CD8-positive, alpha-beta memory T cell (primary cell): Measurements from ENCODE around the gene TNFSF13B. TPM values are rescaled to one million over a fixed set of nuclear protein-coding genes. Genes with fewer than 3 reads are reported as not detected.
"Not testable (repeated sequence)": the region's sequence is repeated elsewhere in the genome, so short reads cannot be mapped to it uniquely, and the experiment has no call there.

Experiments
- CTCF ChIA-PET: fragments of 350-600 bp; sonication (Branson Sonifier 250); formaldehyde crosslinking; loops from one replicate; lab custom pipeline; 2021; ENCODE audit warnings: antibody characterized with exemption; lab: Charles Lee
- POLR2A ChIA-PET: fragments of 350-600 bp; sonication (Branson Sonifier 250); formaldehyde crosslinking; loops from one replicate; lab custom pipeline; 2021; ENCODE audit warnings: antibody characterized with exemption; lab: Charles Lee
- DNase-seq, 5 donors: peaks; one replicate each; pipeline versions ENCODE4 v3.0.0 to v3.0.0-alpha.2; 2020 to 2022; ENCODE audit warnings: mixed read lengths in 1 of 5
- H3K27ac ChIP-seq: one replicate; pipeline ENCODE4 v1.7.0; 2013; ENCODE audit warnings: low read depth, mild to moderate bottlenecking, low read length, moderate library complexity
- H3K27me3 ChIP-seq: 2 replicates; pipeline ENCODE4 v1.7.0; 2013; ENCODE audit warnings: low read length, mild to moderate bottlenecking; ENCODE audit not compliant: insufficient read depth, poor library complexity, severe bottlenecking
- H3K36me3 ChIP-seq: 2 replicates; pipeline ENCODE4 v1.7.0; 2013; ENCODE audit warnings: mild to moderate bottlenecking, low read length, moderate library complexity; ENCODE audit not compliant: insufficient read depth
- H3K4me1 ChIP-seq: 2 replicates; pipeline ENCODE4 v1.7.0; 2013; ENCODE audit warnings: mild to moderate bottlenecking, low read length, moderate library complexity; ENCODE audit not compliant: insufficient read depth
- H3K4me3 ChIP-seq: 2 replicates; pipeline ENCODE4 v1.7.0; 2013; ENCODE audit warnings: mild to moderate bottlenecking, low read length
- H3K9me3 ChIP-seq: 2 replicates; pipeline ENCODE4 v1.7.0; 2013; ENCODE audit warnings: mild to moderate bottlenecking, low read length
- H3K27ac Mint-ChIP-seq, 8 donors: one replicate each; pipeline ENCODE4 v1.8.0; 2020 to 2021; ENCODE audit warnings: mixed read lengths in 8 of 8, mild to moderate bottlenecking in 6 of 8, inconsistent platforms in 3 of 8, moderate library complexity in 3 of 8
- H3K27me3 Mint-ChIP-seq, 2 donors: one replicate each; pipeline ENCODE4 v1.8.0; 2020 to 2021; ENCODE audit warnings: mixed read lengths in 2 of 2, mild to moderate bottlenecking in 1 of 2, moderate library complexity in 1 of 2
- H3K36me3 Mint-ChIP-seq, 3 donors: one replicate each; pipeline ENCODE4 v1.8.0; 2020 to 2021; ENCODE audit warnings: mixed read lengths in 3 of 3, inconsistent platforms in 1 of 3, mild to moderate bottlenecking in 1 of 3
- H3K4me1 Mint-ChIP-seq, 3 donors: one replicate each; pipeline ENCODE4 v1.8.0; 2020 to 2021; ENCODE audit warnings: mixed read lengths in 3 of 3, inconsistent platforms in 1 of 3, mild to moderate bottlenecking in 1 of 3
- H3K4me3 Mint-ChIP-seq, 7 donors: one replicate each; pipeline ENCODE4 v1.8.0; 2020 to 2021; ENCODE audit warnings: mixed read lengths in 7 of 7, mild to moderate bottlenecking in 6 of 7, moderate library complexity in 4 of 7, inconsistent platforms in 2 of 7
- H3K9me3 Mint-ChIP-seq, 5 donors: one replicate each; pipeline ENCODE4 v1.8.0; 2020 to 2022; ENCODE audit warnings: mixed read lengths in 5 of 5, mild to moderate bottlenecking in 3 of 5, moderate library complexity in 2 of 5, inconsistent platforms in 1 of 5
- polyA plus RNA-seq: library from polyadenylated mRNA; unstranded; fragments of 300-500 nt; fragmentation: Illumina TruSeq; gene quantifications from one replicate; pipeline ENCODE4 v1.2.3, GENCODE V29; 2021
- total RNA-seq, 2 experiments: library from RNA; stranded (reverse); gene quantifications; one replicate each; pipeline ENCODE4 v1.2.3, GENCODE V29; 2021

The TNFSF13B gene
- total and polyA plus RNA-seq, 3 experiments from 2014 or later: 1.2 to 10.7 (median 1.3) TPM

- Histone ChIP-seq H3K4me3 (no peak overlapping the region), H3K27ac (no peak overlapping the region), H3K36me3 (no peaks in the 10 kb centered on the region), H3K9me3 (peaks cover 10% of the 10 kb centered on the region), H3K4me1 (no peaks in the 10 kb centered on the region), H3K27me3 (no peaks in the 10 kb centered on the region)
- POLR2A ChIA-PET: no interaction called here
- peak overlapping the region in 1 of 8 donors; percentile 5 for H3K27ac Mint-ChIP-seq
- peaks cover 14 to 28% (median 23%) of the 10 kb centered on the region in 5 donors for H3K9me3 Mint-ChIP-seq
- no peak overlapping the region for H3K4me3 Mint-ChIP-seq
- H3K36me3 Mint-ChIP-seq: peaks cover 6 to 46% (median 9%) of the 10 kb centered on the region in 3 donors
- CTCF ChIA-PET: no interaction called here
- H3K27me3 Mint-ChIP-seq: no peaks in the 10 kb centered on the region
- DNase-seq: no peak
- peaks cover 0 to 8% (median 5%) of the 10 kb centered on the region in 3 donors for H3K4me1 Mint-ChIP-seq
These were observed 20.4 kb upstream of the TNFSF13B start for GRCh38 chr13:108249150-108249549.

- Histone ChIP-seq H3K36me3 (no peaks in the 10 kb centered on the region), H3K4me1 (no peaks in the 10 kb centered on the region), H3K27me3 (no peaks in the 10 kb centered on the region), H3K9me3 (no peaks in the 10 kb centered on the region), H3K4me3 (no peak overlapping the region), H3K27ac (no peak overlapping the region)
- Mint-ChIP-seq H3K9me3 (peaks cover 0 to 5% (median 2%) of the 10 kb centered on the region in 5 donors), H3K4me1 (peaks cover 0 to 8% (median 5%) of the 10 kb centered on the region in 3 donors), H3K36me3 (peaks cover 0 to 22% (median 11%) of the 10 kb centered on the region in 3 donors), H3K27me3 (no peaks in the 10 kb centered on the region), H3K4me3 (no peak overlapping the region), H3K27ac (no peak overlapping the region)
- CTCF ChIA-PET: no interaction called here
- POLR2A ChIA-PET: no interaction called here
- no peak for DNase-seq
These were observed 12.3 kb upstream of the TNFSF13B start for GRCh38 chr13:108257248-108257647.

- H3K36me3 ChIP-seq: no peaks in the 10 kb centered on the region
- Mint-ChIP-seq H3K4me1 (peaks cover 11 to 26% (median 22%) of the 10 kb centered on the region in 3 donors), H3K9me3 (no peaks in the 10 kb centered on the region), H3K27ac (no peak overlapping the region), H3K4me3 (no peak overlapping the region), H3K27me3 (no peaks in the 10 kb centered on the region), H3K36me3 (peaks cover 0 to 7% (median 2%) of the 10 kb centered on the region in 3 donors)
- no peaks in the 10 kb centered on the region for H3K4me1 ChIP-seq
- no peak overlapping the region for H3K27ac ChIP-seq
- no peaks in the 10 kb centered on the region for H3K27me3 ChIP-seq
- POLR2A ChIA-PET: no interaction called here
- CTCF ChIA-PET: no interaction called here
- no peak for DNase-seq
- no peak overlapping the region for H3K4me3 ChIP-seq
- no peaks in the 10 kb centered on the region for H3K9me3 ChIP-seq
These were observed 5.7 kb upstream of the TNFSF13B start for GRCh38 chr13:108263621-108264355.

- peak overlapping the region in 6 of 8 donors; percentile 47 to 79 (median 70) for H3K27ac Mint-ChIP-seq
- peaks cover 2 to 7% (median 3%) of the 10 kb centered on the region in 3 donors for H3K36me3 Mint-ChIP-seq
- peak overlapping the region in 4 of 7 donors; percentile 14 to 53 (median 42) for H3K4me3 Mint-ChIP-seq
- POLR2A ChIA-PET: no interaction called here
- H3K9me3 Mint-ChIP-seq: no peaks in the 10 kb centered on the region
- H3K4me1 Mint-ChIP-seq: peaks cover 30 to 48% (median 44%) of the 10 kb centered on the region in 3 donors
- Histone ChIP-seq H3K4me3 (no peak overlapping the region), H3K27me3 (no peaks in the 10 kb centered on the region), H3K4me1 (peaks cover 9% of the 10 kb centered on the region), H3K27ac (no peak overlapping the region), H3K36me3 (no peaks in the 10 kb centered on the region), H3K9me3 (no peaks in the 10 kb centered on the region)
- DNase-seq: no peak
- CTCF ChIA-PET: no interaction called here
- H3K27me3 Mint-ChIP-seq: no peaks in the 10 kb centered on the region
These were observed 3.1 kb upstream of the TNFSF13B start for GRCh38 chr13:108266321-108266990.

- Histone ChIP-seq H3K27me3 (no peaks in the 10 kb centered on the region), H3K9me3 (no peaks in the 10 kb centered on the region), H3K27ac (no peak overlapping the region), H3K36me3 (no peaks in the 10 kb centered on the region), H3K4me3 (no peak overlapping the region), H3K4me1 (peaks cover 9% of the 10 kb centered on the region)
- Mint-ChIP-seq H3K4me3 (peak overlapping the region in 2 of 7 donors; percentile 1 to 2), H3K4me1 (peaks cover 33 to 52% (median 44%) of the 10 kb centered on the region in 3 donors), H3K27ac (peak overlapping the region in 4 of 8 donors; percentile 16 to 69 (median 55)), H3K9me3 (no peaks in the 10 kb centered on the region), H3K36me3 (peaks cover 2 to 3% (median 2%) of the 10 kb centered on the region in 3 donors), H3K27me3 (no peaks in the 10 kb centered on the region)
- DNase-seq: no peak
- CTCF ChIA-PET: no interaction called here
- POLR2A ChIA-PET: no interaction called here
These were observed 2.2 kb upstream of the TNFSF13B start for GRCh38 chr13:108267347-108267746.

GRCh38 chr13:108267855-108268254, 1.7 kb upstream of the TNFSF13B start:
- peak overlapping the region in 2 of 7 donors; percentile 2 to 33 for H3K4me3 Mint-ChIP-seq
- H3K4me1 ChIP-seq, H3K9me3 ChIP-seq, H3K36me3 Mint-ChIP-seq, H3K27ac ChIP-seq, POLR2A ChIA-PET, H3K27me3 Mint-ChIP-seq, H3K4me3 ChIP-seq, DNase-seq, H3K27me3 ChIP-seq, H3K36me3 ChIP-seq, H3K9me3 Mint-ChIP-seq: not testable (repeated sequence)
- H3K4me1 Mint-ChIP-seq: peaks cover 34 to 53% (median 44%) of the 10 kb centered on the region in 3 donors
- H3K27ac Mint-ChIP-seq: peak overlapping the region in 4 of 8 donors; percentile 16 to 78 (median 32)
- CTCF ChIA-PET: interaction anchor here (1.4 kb wide), 1 partner anchor 55 kb away, joined by 4 read pairs; no protein-coding TSS in a partner anchor

- Mint-ChIP-seq H3K4me1 (peaks cover 34 to 56% (median 44%) of the 10 kb centered on the region in 3 donors), H3K9me3 (no peaks in the 10 kb centered on the region), H3K27me3 (no peaks in the 10 kb centered on the region), H3K4me3 (peak overlapping the region in 6 of 7 donors; percentile 21 to 37 (median 28)), H3K36me3 (peaks cover 2 to 3% (median 2%) of the 10 kb centered on the region in 3 donors), H3K27ac (peak overlapping the region; percentile 16 to 89 (median 78))
- peaks cover 9% of the 10 kb centered on the region for H3K4me1 ChIP-seq
- no peak for DNase-seq
- H3K27ac ChIP-seq: no peak overlapping the region
- H3K27me3 ChIP-seq: no peaks in the 10 kb centered on the region
- ChIA-PET CTCF (interaction anchor here (0.7 to 1.4 kb wide), 2 partner anchors 10 to 54 kb away, joined by 3 to 4 read pairs; no protein-coding TSS in a partner anchor), POLR2A (no interaction called here)
- H3K36me3 ChIP-seq: no peaks in the 10 kb centered on the region
- H3K9me3 ChIP-seq: no peaks in the 10 kb centered on the region
- H3K4me3 ChIP-seq: no peak overlapping the region
These were observed 929 bp upstream of the TNFSF13B start for GRCh38 chr13:108268466-108269112.
